ENCODE results near the gene ERCC2. TPM values are rescaled to one million over a fixed set of nuclear protein-coding genes. Genes with fewer than 3 reads are reported as not detected.
A peak's percentile ranks its signal among the peaks of the same experiment; 100 is the strongest.

ERCC2 gene
- total and polyA plus RNA-seq, 5 donors from 2014 or later = 4.4 to 15.5 (median 6.8) TPM

- no peaks in the 10 kb centered on the region for H3K4me1 ChIP-seq (ENCODE audit: control insufficient read depth, insufficient read depth, low read length, poor library complexity, severe bottlenecking)
- H3K27ac ChIP-seq (ENCODE audit: insufficient read depth, low read length, poor library complexity, severe bottlenecking) = no peak overlapping the region
- DNase-seq (no peak), ATAC-seq (ENCODE audit: low read depth in 2 of 2) (no peak)
- Mint-ChIP-seq H3K27me3 (peaks cover 6% of the 10 kb centered on the region), H3K4me1 (no peaks in the 10 kb centered on the region), H3K27ac (no peak overlapping the region), H3K9me3 (no peaks in the 10 kb centered on the region), H3K36me3 (peaks cover 9% of the 10 kb centered on the region), H3K4me3 (no peak overlapping the region)
- no peak overlapping the region for H3K4me3 ChIP-seq (ENCODE audit: low read depth, low read length)
- H3K36me3 ChIP-seq (ENCODE audit: control insufficient read depth, insufficient read depth, low read length) = peaks cover 4% of the 10 kb centered on the region
- H3K27me3 ChIP-seq (ENCODE audit: control insufficient read depth, insufficient read depth, low read length) = peaks cover under 1% of the 10 kb centered on the region
- no peaks in the 10 kb centered on the region for H3K9me3 ChIP-seq (ENCODE audit: control insufficient read depth in 2 of 2, low read length in 2 of 2)
Measured at GRCh38 chr19:45347570-45348366, 22.6 kb downstream of the ERCC2 start.

- Mint-ChIP-seq H3K27ac (no peak overlapping the region), H3K27me3 (peaks cover 6% of the 10 kb centered on the region), H3K36me3 (peaks cover 8% of the 10 kb centered on the region), H3K9me3 (no peaks in the 10 kb centered on the region), H3K4me1 (no peaks in the 10 kb centered on the region), H3K4me3 (no peak overlapping the region)
- H3K27ac ChIP-seq (ENCODE audit: insufficient read depth, low read length, poor library complexity, severe bottlenecking) = no peak overlapping the region
- peaks cover 6% of the 10 kb centered on the region for H3K27me3 ChIP-seq (ENCODE audit: control insufficient read depth, insufficient read depth, low read length)
- no peaks in the 10 kb centered on the region for H3K4me1 ChIP-seq (ENCODE audit: control insufficient read depth, insufficient read depth, low read length, poor library complexity, severe bottlenecking)
- no peak overlapping the region for H3K4me3 ChIP-seq (ENCODE audit: low read depth, low read length)
- H3K9me3 ChIP-seq (ENCODE audit: control insufficient read depth in 2 of 2, low read length in 2 of 2) = no peaks in the 10 kb centered on the region
- ATAC-seq (ENCODE audit: low read depth in 2 of 2) = no peak
- DNase-seq = no peak
- H3K36me3 ChIP-seq (ENCODE audit: control insufficient read depth, insufficient read depth, low read length) = peaks cover 2% of the 10 kb centered on the region
Measured at GRCh38 chr19:45346449-45346848, 23.9 kb downstream of the ERCC2 start.

- Histone ChIP-seq H3K27ac (ENCODE audit: insufficient read depth, low read length, poor library complexity, severe bottlenecking) (no peak overlapping the region), H3K4me3 (ENCODE audit: low read depth, low read length) (no peak overlapping the region), H3K4me1 (ENCODE audit: control insufficient read depth, insufficient read depth, low read length, poor library complexity, severe bottlenecking) (peaks cover 7% of the 10 kb centered on the region), H3K36me3 (ENCODE audit: control insufficient read depth, insufficient read depth, low read length) (no peaks in the 10 kb centered on the region), H3K27me3 (ENCODE audit: control insufficient read depth, insufficient read depth, low read length) (peaks cover 6% of the 10 kb centered on the region), H3K9me3 (ENCODE audit: control insufficient read depth in 2 of 2, low read length in 2 of 2) (no peaks in the 10 kb centered on the region)
- Mint-ChIP-seq H3K9me3 (no peaks in the 10 kb centered on the region), H3K27ac (no peak overlapping the region), H3K4me3 (no peak overlapping the region), H3K27me3 (peaks cover 6% of the 10 kb centered on the region), H3K4me1 (no peaks in the 10 kb centered on the region), H3K36me3 (peaks cover 5% of the 10 kb centered on the region)
- ATAC-seq (ENCODE audit: low read depth in 2 of 2) (no peak), DNase-seq (no peak)
Measured at GRCh38 chr19:45345506-45345860, 24.9 kb downstream of the ERCC2 start.

- peaks cover 10% of the 10 kb centered on the region for H3K4me1 ChIP-seq (ENCODE audit: control insufficient read depth, insufficient read depth, low read length, poor library complexity, severe bottlenecking)
- peaks cover 0 to 5% (median 3%) of the 10 kb centered on the region in 4 donors for H3K4me1 Mint-ChIP-seq
- no peak for DNase-seq
Measured at GRCh38 chr19:45344621-45345505, 25.5 kb downstream of the ERCC2 start.

GRCh38 chr19:45342911-45343310, 27.5 kb downstream of the ERCC2 start:
- DNase-seq = no peak
- H3K4me1 ChIP-seq (ENCODE audit: control insufficient read depth, insufficient read depth, low read length, poor library complexity, severe bottlenecking) = peaks cover 10% of the 10 kb centered on the region
- H3K27me3 Mint-ChIP-seq = peaks cover 28% of the 10 kb centered on the region
- H3K4me3 Mint-ChIP-seq = no peak overlapping the region
- peaks cover 0 to 2% (median 0%) of the 10 kb centered on the region in 7 donors for H3K9me3 Mint-ChIP-seq
- no peaks in the 10 kb centered on the region for H3K36me3 Mint-ChIP-seq
- no peaks in the 10 kb centered on the region for H3K36me3 ChIP-seq (ENCODE audit: control insufficient read depth, insufficient read depth, low read length)
- H3K27ac Mint-ChIP-seq = no peak overlapping the region
- H3K4me1 Mint-ChIP-seq = peaks cover 0 to 9% (median 6%) of the 10 kb centered on the region in 4 donors
- ATAC-seq (ENCODE audit: low read depth in 2 of 2) = no peak
- H3K27ac ChIP-seq (ENCODE audit: insufficient read depth, low read length, poor library complexity, severe bottlenecking) = no peak overlapping the region
- H3K9me3 ChIP-seq (ENCODE audit: control insufficient read depth in 2 of 2, low read length in 2 of 2) = no peaks in the 10 kb centered on the region
- H3K4me3 ChIP-seq (ENCODE audit: low read depth, low read length) = no peak overlapping the region
- peaks cover 6% of the 10 kb centered on the region for H3K27me3 ChIP-seq (ENCODE audit: control insufficient read depth, insufficient read depth, low read length)

More at GRCh38 chr19:45344621-45345505, 25.5 kb downstream of the ERCC2 start:
- Mint-ChIP-seq H3K27ac (peak overlapping the region in 1 of 3 donors; percentile 40), H3K9me3 (peaks cover 0 to 2% (median 0%) of the 10 kb centered on the region in 7 donors), H3K36me3 (peaks cover 2% of the 10 kb centered on the region), H3K27me3 (peaks cover 11% of the 10 kb centered on the region), H3K4me3 (no peak overlapping the region)
- H3K4me3 ChIP-seq (ENCODE audit: low read depth, low read length) = no peak overlapping the region
- no peak for ATAC-seq (ENCODE audit: low read depth in 2 of 2)
- no peaks in the 10 kb centered on the region for H3K36me3 ChIP-seq (ENCODE audit: control insufficient read depth, insufficient read depth, low read length)
- no peaks in the 10 kb centered on the region for H3K9me3 ChIP-seq (ENCODE audit: control insufficient read depth in 2 of 2, low read length in 2 of 2)
- H3K27me3 ChIP-seq (ENCODE audit: control insufficient read depth, insufficient read depth, low read length) = peaks cover 6% of the 10 kb centered on the region
- no peak overlapping the region for H3K27ac ChIP-seq (ENCODE audit: insufficient read depth, low read length, poor library complexity, severe bottlenecking)

- H3K4me1 Mint-ChIP-seq = peaks cover 0 to 9% (median 6%) of the 10 kb centered on the region in 4 donors
- peaks cover 35% of the 10 kb centered on the region for H3K27me3 Mint-ChIP-seq
- Histone ChIP-seq H3K4me3 (ENCODE audit: low read depth, low read length) (no peak overlapping the region), H3K9me3 (ENCODE audit: control insufficient read depth in 2 of 2, low read length in 2 of 2) (no peaks in the 10 kb centered on the region), H3K4me1 (ENCODE audit: control insufficient read depth, insufficient read depth, low read length, poor library complexity, severe bottlenecking) (peaks cover 10% of the 10 kb centered on the region), H3K27me3 (ENCODE audit: control insufficient read depth, insufficient read depth, low read length) (peaks cover 6% of the 10 kb centered on the region), H3K27ac (ENCODE audit: insufficient read depth, low read length, poor library complexity, severe bottlenecking) (no peak overlapping the region), H3K36me3 (ENCODE audit: control insufficient read depth, insufficient read depth, low read length) (no peaks in the 10 kb centered on the region)
- no peak for DNase-seq
- no peak overlapping the region for H3K4me3 Mint-ChIP-seq
- H3K9me3 Mint-ChIP-seq = peaks cover 0 to 4% (median 0%) of the 10 kb centered on the region in 7 donors
- H3K27ac Mint-ChIP-seq = no peak overlapping the region
- H3K36me3 Mint-ChIP-seq = no peaks in the 10 kb centered on the region
- ATAC-seq (ENCODE audit: low read depth in 2 of 2) = no peak
Measured at GRCh38 chr19:45340899-45341453, 29.4 kb downstream of the ERCC2 start.

- Histone ChIP-seq H3K4me1 (ENCODE audit: control insufficient read depth, insufficient read depth, low read length, poor library complexity, severe bottlenecking) (peaks cover 10% of the 10 kb centered on the region), H3K27ac (ENCODE audit: insufficient read depth, low read length, poor library complexity, severe bottlenecking) (no peak within 1 kb of the TSS), H3K4me3 (ENCODE audit: low read depth, low read length) (no peak within 1 kb of the TSS), H3K36me3 (ENCODE audit: control insufficient read depth, insufficient read depth, low read length) (no peaks in the 10 kb centered on the region), H3K27me3 (ENCODE audit: control insufficient read depth, insufficient read depth, low read length) (peaks cover 6% of the 10 kb centered on the region), H3K9me3 (ENCODE audit: control insufficient read depth in 2 of 2, low read length in 2 of 2) (no peaks in the 10 kb centered on the region)
- peaks cover 32% of the 10 kb centered on the region for H3K27me3 Mint-ChIP-seq
- peaks cover 0 to 9% (median 6%) of the 10 kb centered on the region in 4 donors for H3K4me1 Mint-ChIP-seq
- ATAC-seq (ENCODE audit: low read depth in 2 of 2) (no peak), DNase-seq (peak in 2 of 3 donors; percentile 11 to 31)
- H3K27ac Mint-ChIP-seq = no peak within 1 kb of the TSS
- H3K36me3 Mint-ChIP-seq = no peaks in the 10 kb centered on the region
- peak within 1 kb of the TSS in 3 of 4 donors; percentile 69 to 78 (median 72) for H3K4me3 Mint-ChIP-seq
- peaks cover 0 to 4% (median 0%) of the 10 kb centered on the region in 7 donors for H3K9me3 Mint-ChIP-seq
Measured at GRCh38 chr19:45340232-45340898, 30.0 kb downstream of the ERCC2 start, which contains the start of gene KLC3. KLC3 (plus strand) TSS chr19:45340750; CDS start chr19:45345542, 4,792 bp downstream.
